BLaER1 treated with 17β-estradiol and CSF1 and Interleukin-3, amounts not matched to agents 10 nM and 100 nM (cell line): Measurements from ENCODE around the gene SMOC2.
A peak's percentile ranks its signal among the peaks of the same experiment; 100 is the strongest.

Experiments used
- H3K27ac ChIP-seq, 11 experiments: shearing (Covaris generic); formaldehyde crosslinking; 2 replicates each; pipeline ENCODE4 v1.8.1; 2022
- H3K27me3 ChIP-seq, 11 experiments: shearing (Covaris generic); formaldehyde crosslinking; 2 replicates each; pipeline ENCODE4 v1.8.1; 2022
- H3K36me3 ChIP-seq, 11 experiments: shearing (Covaris generic); formaldehyde crosslinking; 2 replicates each; pipeline ENCODE4 v1.8.1; 2022
- H3K4me1 ChIP-seq, 10 experiments: shearing (Covaris generic); formaldehyde crosslinking; 2 replicates each; pipeline ENCODE4 v1.8.1; 2022
- H3K4me2 ChIP-seq, 11 experiments: shearing (Covaris generic); formaldehyde crosslinking; 2 replicates each; pipeline ENCODE4 v1.8.1; 2022
- H3K4me3 ChIP-seq, 10 experiments: shearing (Covaris generic); formaldehyde crosslinking; 2 replicates each; pipeline ENCODE4 v1.8.1; 2022
- H3K9ac ChIP-seq, 11 experiments: shearing (Covaris generic); formaldehyde crosslinking; 2 replicates each; pipeline ENCODE4 v1.8.1; 2022
- H3K9me3 ChIP-seq, 11 experiments: shearing (Covaris generic); formaldehyde crosslinking; replicated peaks in 1 of 11; 2 replicates each; pipeline ENCODE4 v1.8.1; 2022
- H4K20me1 ChIP-seq, 11 experiments: shearing (Covaris generic); formaldehyde crosslinking; 2 replicates each; pipeline ENCODE4 v1.8.1; 2022
- Cebpa-rat ChIP-seq, 11 experiments: shearing (Covaris generic); IDR thresholded peaks; 2 replicates each; pipeline ENCODE4 v1.8.1; 2022

SMOC2 gene

DNA sequence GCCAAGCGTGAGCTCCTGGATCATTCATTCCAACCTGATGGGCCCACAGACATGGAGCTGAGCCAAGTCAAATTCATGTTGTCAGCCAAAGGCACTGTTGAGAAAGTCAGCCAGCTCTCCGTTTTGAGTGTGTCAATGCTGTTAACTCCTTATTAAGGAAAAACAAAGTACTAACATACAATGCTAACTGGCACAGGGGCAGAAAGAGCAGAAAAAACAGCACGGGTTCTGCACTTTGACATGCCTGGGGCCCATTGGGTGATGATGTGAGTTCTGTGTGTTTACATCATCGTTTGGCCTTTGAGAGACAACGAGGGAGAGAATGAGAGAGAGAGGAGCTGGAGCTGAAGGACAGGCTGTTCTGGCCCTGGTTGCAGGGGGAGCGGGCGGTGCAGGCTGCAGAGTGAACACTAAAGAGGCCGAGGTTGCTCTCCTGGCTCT lies 85.9 kb downstream of the SMOC2 start:
- H4K20me1 ChIP-seq: no peaks in the 10 kb centered on the region; a peak in 2 of 22 replicates
- H3K4me2 ChIP-seq: peak overlapping the region in 4 of 11 experiments; percentile 9 to 28 (median 22); a peak in 5 of 22 replicates
- no peak overlapping the region for H3K9ac ChIP-seq
- H3K4me3 ChIP-seq: no peak overlapping the region
- no peaks in the 10 kb centered on the region for H3K9me3 ChIP-seq
- H3K27me3 ChIP-seq: peaks cover 0 to 11% (median 0%) of the 10 kb centered on the region in 11 experiments; a peak in 6 of 22 replicates
- H3K27ac ChIP-seq: no peak overlapping the region
- H3K36me3 ChIP-seq: no peaks in the 10 kb centered on the region
- no peak for TF ChIP-seq Cebpa-rat (IDR thresholded peaks at IDR 0.05)
- peaks cover 11 to 27% (median 25%) of the 10 kb centered on the region in 10 experiments for H3K4me1 ChIP-seq

- peaks cover 12 to 30% (median 27%) of the 10 kb centered on the region in 10 experiments for H3K4me1 ChIP-seq
- H3K9ac ChIP-seq: no peak overlapping the region
- H3K27me3 ChIP-seq: peaks cover 0 to 13% (median 0%) of the 10 kb centered on the region in 11 experiments; a peak in 6 of 22 replicates
- H4K20me1 ChIP-seq: no peaks in the 10 kb centered on the region; a peak in 2 of 22 replicates
- no peak overlapping the region for H3K4me3 ChIP-seq
- H3K9me3 ChIP-seq: no peaks in the 10 kb centered on the region
- H3K27ac ChIP-seq: no peak overlapping the region
- no peak overlapping the region for H3K4me2 ChIP-seq
- no peaks in the 10 kb centered on the region for H3K36me3 ChIP-seq
- TF ChIP-seq Cebpa-rat (IDR thresholded peaks at IDR 0.05): no peak
These were observed 86.6 kb downstream of the SMOC2 start for GRCh38 chr6:168527451-168528210.

DNA sequence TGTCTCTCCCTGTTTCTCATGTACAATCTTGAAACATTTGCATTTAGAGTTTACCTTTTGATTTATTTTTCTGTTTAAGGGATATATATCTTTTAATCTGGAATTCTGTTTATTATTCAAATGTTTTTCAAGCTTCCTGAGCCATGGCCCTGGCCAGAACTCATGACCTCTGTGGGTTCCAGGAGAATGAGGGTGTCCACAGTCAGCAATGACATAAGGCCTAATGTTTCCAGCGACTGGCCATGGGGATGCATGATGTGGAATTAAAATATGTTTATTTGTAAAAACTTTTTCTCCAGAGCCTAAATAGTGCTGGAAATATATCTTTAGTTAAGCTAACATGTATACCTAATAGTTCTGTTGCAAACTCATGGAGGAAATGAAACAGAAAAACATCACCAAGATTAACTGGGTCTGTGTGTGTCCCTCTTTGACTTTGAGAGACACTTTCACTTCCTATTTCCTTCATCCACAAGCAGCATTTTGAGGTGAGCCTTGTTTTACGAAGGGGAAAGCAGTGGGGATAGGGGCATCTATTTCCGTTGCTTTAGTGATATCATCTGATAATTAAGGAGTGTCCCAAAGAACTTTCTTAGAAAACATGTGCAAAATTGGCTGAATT lies 87.6 kb downstream of the SMOC2 start:
- peaks cover 0 to 13% (median 0%) of the 10 kb centered on the region in 11 experiments; a peak in 6 of 22 replicates for H3K27me3 ChIP-seq
- peaks cover 19 to 39% (median 37%) of the 10 kb centered on the region in 10 experiments for H3K4me1 ChIP-seq
- H3K9me3 ChIP-seq: no peaks in the 10 kb centered on the region
- H4K20me1 ChIP-seq: no peaks in the 10 kb centered on the region; a peak in 2 of 22 replicates
- H3K4me2 ChIP-seq: peak overlapping the region; percentile 3 to 58 (median 43); a peak in 19 of 22 replicates
- no peak for TF ChIP-seq Cebpa-rat (IDR thresholded peaks at IDR 0.05)
- no peaks in the 10 kb centered on the region for H3K36me3 ChIP-seq
- no peak overlapping the region; a peak in 1 of 22 replicates for H3K27ac ChIP-seq
- no peak overlapping the region for H3K9ac ChIP-seq
- no peak overlapping the region for H3K4me3 ChIP-seq

DNA sequence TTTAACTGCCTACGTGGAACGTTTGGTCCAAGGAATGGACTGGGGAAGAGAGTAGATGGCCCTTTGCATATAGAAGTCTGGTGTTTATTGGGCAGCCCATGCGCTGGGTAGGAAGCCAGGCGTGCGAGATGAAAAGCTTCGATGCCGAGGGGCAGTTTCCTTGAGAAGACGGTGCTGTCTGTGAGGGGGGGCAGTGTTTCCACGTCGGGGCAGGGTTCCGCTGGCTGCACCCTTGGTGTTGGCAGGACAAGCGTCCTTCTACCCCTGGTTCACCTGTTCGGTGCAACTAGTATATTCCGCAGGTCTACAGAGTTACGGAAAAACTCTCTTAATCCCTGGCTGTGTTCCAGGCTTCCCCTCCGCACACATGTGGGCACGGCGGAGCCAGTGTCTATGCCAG lies 88.2 kb downstream of the SMOC2 start:
- Histone ChIP-seq H3K27ac (no peak overlapping the region), H3K9me3 (no peaks in the 10 kb centered on the region), H3K4me3 (no peak overlapping the region), H4K20me1 (no peaks in the 10 kb centered on the region; a peak in 2 of 22 replicates), H3K4me1 (peaks cover 19 to 42% (median 37%) of the 10 kb centered on the region in 10 experiments), H3K4me2 (peak overlapping the region; percentile 3 to 57 (median 43); a peak in 18 of 22 replicates), H3K36me3 (no peaks in the 10 kb centered on the region), H3K9ac (no peak overlapping the region), H3K27me3 (peaks cover 0 to 13% (median 0%) of the 10 kb centered on the region in 11 experiments; a peak in 6 of 22 replicates)
- TF ChIP-seq Cebpa-rat (IDR thresholded peaks at IDR 0.05): no peak

GRCh38 chr6:168530653-168531071 lies 89.7 kb downstream of the SMOC2 start:
- Histone ChIP-seq H3K9me3 (no peaks in the 10 kb centered on the region), H3K27ac (no peak overlapping the region), H4K20me1 (no peaks in the 10 kb centered on the region; a peak in 2 of 22 replicates), H3K4me2 (no peak overlapping the region), H3K27me3 (peaks cover 0 to 13% (median 0%) of the 10 kb centered on the region in 11 experiments; a peak in 6 of 22 replicates), H3K9ac (no peak overlapping the region), H3K4me1 (peaks cover 19 to 40% (median 35%) of the 10 kb centered on the region in 10 experiments), H3K4me3 (no peak overlapping the region), H3K36me3 (no peaks in the 10 kb centered on the region)
- no peak for TF ChIP-seq Cebpa-rat (IDR thresholded peaks at IDR 0.05)

GRCh38 chr6:168532070-168532469 lies 91.1 kb downstream of the SMOC2 start:
- Histone ChIP-seq H3K4me3 (no peak overlapping the region), H4K20me1 (peaks cover 0 to 5% (median 0%) of the 10 kb centered on the region in 11 experiments; a peak in 1 of 22 replicates), H3K4me1 (peaks cover 19 to 31% (median 25%) of the 10 kb centered on the region in 10 experiments), H3K4me2 (no peak overlapping the region), H3K27me3 (peaks cover 0 to 13% (median 0%) of the 10 kb centered on the region in 11 experiments; a peak in 5 of 22 replicates), H3K36me3 (no peaks in the 10 kb centered on the region), H3K27ac (no peak overlapping the region), H3K9ac (no peak overlapping the region), H3K9me3 (no peaks in the 10 kb centered on the region)
- no peak for TF ChIP-seq Cebpa-rat (IDR thresholded peaks at IDR 0.05)

DNA sequence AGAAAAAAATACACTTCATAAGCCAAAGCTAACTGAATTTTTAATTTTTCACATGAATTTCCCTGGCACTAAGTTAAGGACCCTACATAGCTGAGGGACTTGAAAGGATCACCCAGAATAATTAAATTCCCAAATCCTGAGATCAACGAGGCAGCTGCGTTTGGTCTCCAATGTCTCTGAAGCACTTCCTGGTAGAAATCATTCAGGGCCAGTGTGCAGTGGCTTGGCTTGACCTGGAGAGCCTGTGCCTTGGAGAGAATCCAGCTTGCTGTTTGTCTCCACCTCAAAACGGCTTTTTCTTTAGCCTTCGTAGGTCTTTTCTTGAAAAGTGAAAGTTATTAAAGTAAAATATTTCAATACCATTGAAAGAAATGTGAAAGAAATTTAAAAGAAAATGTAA lies 92.4 kb downstream of the SMOC2 start:
- Histone ChIP-seq H3K4me1 (peaks cover 17 to 29% (median 24%) of the 10 kb centered on the region in 10 experiments), H3K4me3 (no peak overlapping the region), H3K36me3 (no peaks in the 10 kb centered on the region), H3K9me3 (no peaks in the 10 kb centered on the region), H3K27ac (no peak overlapping the region), H4K20me1 (peaks cover 0 to 12% (median 0%) of the 10 kb centered on the region in 11 experiments; a peak in 1 of 22 replicates), H3K9ac (no peak overlapping the region), H3K27me3 (peaks cover 0 to 13% (median 0%) of the 10 kb centered on the region in 11 experiments; a peak in 5 of 22 replicates), H3K4me2 (peak overlapping the region in 9 of 11 experiments; percentile 40 to 71 (median 62); a peak in 18 of 22 replicates)
- no peak for TF ChIP-seq Cebpa-rat (IDR thresholded peaks at IDR 0.05)

GRCh38 chr6:168534265-168534664 lies 93.3 kb downstream of the SMOC2 start:
- H3K36me3 ChIP-seq: no peaks in the 10 kb centered on the region
- no peaks in the 10 kb centered on the region for H3K9me3 ChIP-seq
- no peak overlapping the region for H3K27ac ChIP-seq
- no peak for TF ChIP-seq Cebpa-rat (IDR thresholded peaks at IDR 0.05)
- peaks cover 0 to 18% (median 0%) of the 10 kb centered on the region in 11 experiments; a peak in 5 of 22 replicates for H3K27me3 ChIP-seq
- no peak overlapping the region for H3K9ac ChIP-seq
- H3K4me2 ChIP-seq: no peak overlapping the region
- H3K4me3 ChIP-seq: no peak overlapping the region
- H4K20me1 ChIP-seq: peaks cover 0 to 12% (median 0%) of the 10 kb centered on the region in 11 experiments; a peak in 1 of 22 replicates
- peaks cover 16 to 29% (median 23%) of the 10 kb centered on the region in 10 experiments for H3K4me1 ChIP-seq

GRCh38 chr6:168535711-168536110 lies 94.7 kb downstream of the SMOC2 start:
- no peak for TF ChIP-seq Cebpa-rat (IDR thresholded peaks at IDR 0.05)
- Histone ChIP-seq H3K4me3 (no peak overlapping the region), H3K4me1 (peaks cover 17 to 27% (median 23%) of the 10 kb centered on the region in 10 experiments), H3K36me3 (no peaks in the 10 kb centered on the region), H4K20me1 (peaks cover 0 to 12% (median 0%) of the 10 kb centered on the region in 11 experiments; a peak in 1 of 22 replicates), H3K9me3 (no peaks in the 10 kb centered on the region), H3K27ac (no peak overlapping the region), H3K9ac (no peak overlapping the region), H3K27me3 (peaks cover 0 to 21% (median 0%) of the 10 kb centered on the region in 11 experiments; a peak in 5 of 22 replicates), H3K4me2 (no peak overlapping the region)
